Thoracic aorta (tissue), 2 donors: Measurements from ENCODE around the gene CLCNKA. TPM values are rescaled to one million over a fixed set of nuclear protein-coding genes. Genes with fewer than 3 reads are reported as not detected.
"Not testable (repeated sequence)": the region's sequence is repeated elsewhere in the genome, so short reads cannot be mapped to it uniquely, and the experiment has no call there.

ENCODE experiments used
- ATAC-seq: fragments of 150-250 bp; one replicate; pipeline ENCODE4 v1.8.0; 2017; ENCODE audit warnings: low read depth; ENCODE audit not compliant: insufficient number of reproducible peaks, low FRiP score
- DNase-seq: peaks from one replicate; pipeline ENCODE4 v3.0.0-alpha.2; 2020; ENCODE audit warnings: low spot score
- H3K27ac ChIP-seq, 2 donors: fragments of 200-600 bp; sonication (generic); 1 replicate in 1 of 2; 2 replicates in 1 of 2; pipeline ENCODE4 v1.5.1; 2016; ENCODE audit warnings: mild to moderate bottlenecking in 2 of 2, moderate library complexity in 2 of 2
- H3K27me3 ChIP-seq: fragments of 200-600 bp; sonication (generic); replicated peaks from 2 replicates; pipeline ENCODE4 v1.6.0; 2016; ENCODE audit warnings: mild to moderate bottlenecking; ENCODE audit not compliant: insufficient read depth
- H3K36me3 ChIP-seq: fragments of 200-600 bp; sonication (generic); one replicate; pipeline ENCODE4 v1.5.1; 2016
- H3K4me1 ChIP-seq, 2 donors: fragments of 200-600 bp; sonication (generic); 1 replicate in 1 of 2; 2 replicates in 1 of 2; pipeline versions ENCODE4 v1.5.1 to v1.6.0; 2016; ENCODE audit warnings: low read depth in 2 of 2, mild to moderate bottlenecking in 1 of 2; ENCODE audit not compliant: control insufficient read depth in 1 of 2
- H3K4me3 ChIP-seq: fragments of 200-600 bp; sonication (generic); 2 replicates; pipeline ENCODE4 v1.5.1; 2016; ENCODE audit warnings: mild to moderate bottlenecking
- H3K9me3 ChIP-seq: fragments of 200-600 bp; sonication (generic); 2 replicates; pipeline ENCODE4 v1.5.1; 2016
- CTCF ChIP-seq: fragments of 200-600 bp; sonication (generic); IDR thresholded peaks from one replicate; pipeline ENCODE4 v1.5.1; 2019; ENCODE audit warnings: antibody characterized with exemption
- total RNA-seq, 2 donors: library from RNA; depleted of rRNA; stranded (reverse); fragments of >200 nt; gene quantifications; one replicate each; pipeline versions ENCODE4 v1.1.0 to v1.2.3, GENCODE V29; 2016

CLCNKA gene
- total RNA-seq, 2 donors from 2014 or later, result 4.7 TPM; not detected in 1

GRCh38 chr1:16051039-16051438, 29.2 kb downstream of the CLCNKA start:
- Histone ChIP-seq H3K36me3 (no peaks in the 10 kb centered on the region), H3K27ac (no peak overlapping the region), H3K27me3 (no peaks in the 10 kb centered on the region), H3K9me3 (no peaks in the 10 kb centered on the region), H3K4me3 (no peak overlapping the region), H3K4me1 (peaks cover 0 to 8% of the 10 kb centered on the region in 2 donors)
- DNase-seq (no peak), ATAC-seq (no peak)
- no peak for TF ChIP-seq CTCF

- not testable (repeated sequence) for H3K9me3 ChIP-seq, H3K4me3 ChIP-seq, H3K27ac ChIP-seq, H3K27me3 ChIP-seq, ATAC-seq, H3K36me3 ChIP-seq, DNase-seq, H3K4me1 ChIP-seq
These were observed 30.1 kb downstream of the CLCNKA start for GRCh38 chr1:16051949-16052348.

GRCh38 chr1:16053781-16054502, 32.1 kb downstream of the CLCNKA start:
- H3K4me1 ChIP-seq, result peaks cover 0 to 2% of the 10 kb centered on the region in 2 donors
- H3K27ac ChIP-seq, result no peak overlapping the region
- H3K27me3 ChIP-seq, result no peaks in the 10 kb centered on the region
- no peak for TF ChIP-seq CTCF
- no peaks in the 10 kb centered on the region for H3K36me3 ChIP-seq
- H3K9me3 ChIP-seq, result no peaks in the 10 kb centered on the region
- DNase-seq, result no peak
- no peak for ATAC-seq
- H3K4me3 ChIP-seq, result no peak overlapping the region

- ATAC-seq, result no peak
- DNase-seq, result no peak
- H3K4me3 ChIP-seq, result no peak overlapping the region
- no peaks in the 10 kb centered on the region for H3K9me3 ChIP-seq
- TF ChIP-seq CTCF, result no peak
- H3K27ac ChIP-seq, result no peak overlapping the region
- H3K36me3 ChIP-seq, result no peaks in the 10 kb centered on the region
- no peaks in the 10 kb centered on the region for H3K4me1 ChIP-seq
- no peaks in the 10 kb centered on the region for H3K27me3 ChIP-seq
These were observed 33.0 kb downstream of the CLCNKA start for GRCh38 chr1:16054598-16055540.

- Histone ChIP-seq H3K4me1 (no peaks in the 10 kb centered on the region), H3K27me3 (no peaks in the 10 kb centered on the region), H3K36me3 (no peaks in the 10 kb centered on the region), H3K9me3 (no peaks in the 10 kb centered on the region), H3K27ac (no peak overlapping the region), H3K4me3 (no peak overlapping the region)
- ATAC-seq (no peak), DNase-seq (peak; percentile 62)
- TF ChIP-seq CTCF, result peak; percentile 94
These were observed 34.0 kb downstream of the CLCNKA start for GRCh38 chr1:16055613-16056520.

- H3K27ac ChIP-seq, H3K36me3 ChIP-seq, DNase-seq, H3K4me3 ChIP-seq, H3K9me3 ChIP-seq, ATAC-seq, H3K4me1 ChIP-seq, H3K27me3 ChIP-seq: not testable (repeated sequence)
These were observed 34.7 kb downstream of the CLCNKA start for GRCh38 chr1:16056521-16056912.

- H3K27me3 ChIP-seq, H3K36me3 ChIP-seq, H3K9me3 ChIP-seq, H3K4me1 ChIP-seq, DNase-seq, H3K27ac ChIP-seq, ATAC-seq, H3K4me3 ChIP-seq: not testable (repeated sequence)
These were observed 35.6 kb downstream of the CLCNKA start for GRCh38 chr1:16057314-16057915.
